Measurements from ENCODE around the gene STK4.
"Not testable (repeated sequence)": the region's sequence is repeated elsewhere in the genome, so short reads cannot be mapped to it uniquely, and the experiment has no call there.

Gene STK4

GRCh38 chr20:44983093-44983674 lies 16.9 kb downstream of the STK4 start:
- no peak for DNase-seq (ENCODE audit: low spot score)

GRCh38 chr20:44988631-44989171 lies 22.4 kb downstream of the STK4 start:
- DNase-seq (ENCODE audit: low spot score), result no peak

GRCh38 chr20:44990425-44990824 lies 24.1 kb downstream of the STK4 start:
- no peak for DNase-seq (ENCODE audit: low spot score)

DNA sequence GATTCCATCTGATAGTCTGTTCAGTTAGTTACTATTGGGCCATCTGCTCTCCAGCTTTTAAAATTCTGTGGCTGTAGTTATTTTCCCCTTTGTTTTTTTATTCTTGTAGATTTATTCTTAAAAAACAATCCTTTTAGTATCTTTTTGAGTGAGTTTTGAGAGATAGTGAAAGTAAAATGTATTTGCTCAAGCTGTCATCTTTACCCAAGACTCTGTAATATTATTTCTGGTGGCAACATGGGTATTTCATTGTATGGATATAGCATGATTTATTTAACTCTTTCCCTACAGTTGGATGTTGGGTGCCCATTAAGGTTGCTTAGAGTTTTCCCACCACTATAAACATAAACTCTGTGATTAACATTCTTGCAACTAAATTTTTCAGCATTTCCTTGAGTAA lies 24.6 kb downstream of the STK4 start:
- DNase-seq (ENCODE audit: low spot score), result no peak

DNA sequence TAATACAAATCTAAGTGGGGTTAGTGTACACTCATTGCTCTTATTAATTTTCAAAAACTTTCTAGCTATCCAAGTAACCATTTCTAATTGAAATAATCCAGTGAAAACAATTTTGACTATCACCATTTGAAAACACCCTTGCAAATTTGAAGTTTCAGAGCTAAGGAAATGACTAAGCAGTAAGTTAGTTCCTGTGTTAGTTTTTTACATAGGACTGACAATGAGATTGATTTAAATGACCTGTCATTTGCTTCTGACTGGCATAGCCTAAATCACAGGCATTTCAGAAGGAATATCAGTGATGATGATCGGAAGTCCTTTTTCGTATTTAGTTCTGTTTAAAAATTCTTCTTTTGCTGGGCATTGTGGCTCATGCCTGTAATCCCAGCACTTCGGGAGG lies 27.0 kb downstream of the STK4 start:
- peak; percentile 85 for DNase-seq (ENCODE audit: low spot score)

DNA sequence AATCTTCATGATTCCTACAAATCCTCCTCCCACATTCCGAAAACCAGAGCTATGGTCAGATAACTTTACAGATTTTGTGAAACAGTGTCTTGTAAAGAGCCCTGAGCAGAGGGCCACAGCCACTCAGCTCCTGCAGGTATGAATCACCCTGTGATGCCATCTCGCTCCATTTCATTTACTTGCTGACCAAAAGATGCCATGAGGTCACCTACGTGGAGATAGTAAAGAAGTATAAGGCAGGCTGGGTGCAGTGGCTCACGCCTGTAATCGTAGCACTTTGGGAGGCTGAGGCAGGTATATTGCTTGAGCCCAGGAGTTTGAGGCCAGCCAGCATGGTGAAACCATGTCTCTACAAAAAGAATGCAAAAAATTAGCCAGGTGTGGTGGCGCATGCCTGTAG lies 30.9 kb downstream of the STK4 start:
- no peak for DNase-seq (ENCODE audit: low spot score)

DNA sequence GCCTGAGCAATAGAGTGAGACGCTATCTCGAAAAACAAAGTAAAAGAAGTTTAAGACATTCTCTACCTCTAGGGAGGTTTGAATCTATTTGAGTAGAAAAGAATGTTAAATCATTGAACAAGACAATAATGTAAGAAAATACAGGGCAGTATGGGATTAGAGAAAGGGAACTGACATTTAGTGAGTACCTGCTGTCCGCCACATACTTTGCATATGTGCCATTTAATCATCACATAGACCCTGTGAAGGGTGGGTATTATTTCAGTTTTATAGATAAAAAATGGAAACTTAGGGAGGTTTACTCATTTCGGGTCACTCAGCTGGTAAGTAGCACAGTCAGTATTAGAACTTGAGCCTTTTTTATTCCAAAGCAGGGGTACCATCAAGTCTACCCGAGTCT lies 31.4 kb downstream of the STK4 start:
- DNase-seq (ENCODE audit: low spot score), result no peak

GRCh38 chr20:45008521-45009049 lies 42.3 kb downstream of the STK4 start:
- no peak for DNase-seq (ENCODE audit: low spot score)

DNA sequence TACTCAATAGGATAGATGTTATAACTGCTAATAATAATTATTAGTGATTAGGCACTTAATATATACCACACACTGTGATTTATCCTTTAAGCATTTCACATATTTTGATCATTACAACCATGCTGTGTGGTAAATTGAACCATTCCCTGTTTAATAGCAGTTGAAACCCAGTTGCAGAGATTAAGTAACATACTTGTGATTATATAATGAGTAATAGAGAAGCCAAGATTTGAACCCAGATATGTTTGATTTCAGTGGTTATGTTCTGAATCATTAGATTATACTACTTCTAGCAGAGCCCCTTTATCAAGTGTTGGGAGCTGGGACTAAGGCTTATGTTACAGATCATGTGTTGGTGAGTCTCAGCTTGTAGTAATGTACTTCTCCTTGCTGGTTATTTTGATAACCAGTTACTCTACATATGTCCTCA lies 44.1 kb downstream of the STK4 start:
- DNase-seq (ENCODE audit: low spot score), result peak; percentile 40

DNA sequence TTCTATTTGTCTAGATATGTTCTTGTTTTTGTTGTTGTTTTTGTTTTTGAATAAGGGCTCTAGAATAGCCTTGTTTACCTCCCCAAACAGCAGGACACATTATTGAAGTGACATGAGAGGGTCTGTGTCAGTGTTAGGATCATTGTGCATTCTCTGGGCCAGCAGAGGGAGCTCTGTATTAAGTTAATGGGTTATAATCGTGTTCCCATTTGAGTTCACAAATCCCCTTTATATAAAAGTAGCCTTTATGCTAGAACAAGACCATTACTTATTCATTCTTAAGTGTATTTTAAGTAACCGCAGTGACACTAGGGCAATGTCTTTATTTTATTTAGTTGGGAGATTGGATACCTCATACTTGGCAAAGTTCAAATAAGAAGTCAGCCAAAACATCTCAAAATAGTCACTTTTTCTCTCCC lies 44.8 kb downstream of the STK4 start:
- peak; percentile 78 for DNase-seq (ENCODE audit: low spot score)

GRCh38 chr20:45012682-45013302 lies 46.5 kb downstream of the STK4 start:
- DNase-seq (ENCODE audit: low spot score), result no peak

DNA sequence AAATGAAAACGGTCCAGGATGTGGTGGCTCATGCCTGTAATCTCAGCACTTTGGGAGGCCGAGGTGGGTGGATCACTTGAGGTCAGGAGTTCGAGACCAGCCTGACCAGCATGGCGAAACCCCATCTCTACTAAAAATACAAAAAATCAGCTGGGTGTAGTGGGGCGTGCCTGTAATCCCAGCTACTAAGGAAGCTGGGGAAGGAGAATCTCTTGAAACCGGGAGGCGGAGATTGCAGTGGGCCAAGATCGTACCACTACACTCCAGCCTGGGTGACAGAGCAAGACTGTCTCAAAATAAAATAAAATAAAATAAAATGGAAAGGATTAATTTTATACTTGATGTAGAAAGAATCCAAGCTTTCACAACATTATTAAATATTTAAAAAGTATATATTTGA lies 47.8 kb downstream of the STK4 start:
- DNase-seq (ENCODE audit: low spot score), result not testable (repeated sequence)

- no peak for DNase-seq (ENCODE audit: low spot score)
Measured at GRCh38 chr20:45014671-45015415, 48.5 kb downstream of the STK4 start.

DNA sequence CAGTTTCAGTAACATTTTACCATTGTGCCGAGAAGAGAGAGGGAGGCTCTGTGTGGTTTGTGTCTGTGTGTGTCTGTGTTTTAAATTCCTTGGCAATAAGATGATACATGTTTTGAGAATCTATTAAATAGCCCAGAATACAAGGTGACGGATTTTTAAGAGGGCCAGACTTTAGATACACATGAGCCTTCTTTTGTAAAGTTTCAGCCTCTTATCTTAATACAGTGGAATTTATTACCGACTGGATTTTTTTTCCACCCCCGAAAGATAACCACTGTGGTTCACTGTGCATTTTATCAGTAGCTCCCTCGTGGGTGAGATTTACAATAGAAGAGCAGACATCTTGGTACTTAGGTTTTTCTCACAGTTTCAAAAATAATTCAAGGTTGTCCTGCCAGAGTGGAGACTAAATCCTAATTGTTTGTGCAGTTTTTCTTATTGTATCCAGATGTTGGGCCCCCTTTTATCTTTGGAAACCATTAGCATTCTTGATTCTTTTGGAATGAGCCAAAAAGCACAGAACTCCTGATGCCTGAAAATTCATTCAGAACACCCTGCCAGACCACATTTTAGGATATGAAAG lies 49.9 kb downstream of the STK4 start:
- no peak for DNase-seq (ENCODE audit: low spot score)

GRCh38 chr20:45017281-45017680 lies 51.0 kb downstream of the STK4 start:
- no peak for DNase-seq (ENCODE audit: low spot score)

DNA sequence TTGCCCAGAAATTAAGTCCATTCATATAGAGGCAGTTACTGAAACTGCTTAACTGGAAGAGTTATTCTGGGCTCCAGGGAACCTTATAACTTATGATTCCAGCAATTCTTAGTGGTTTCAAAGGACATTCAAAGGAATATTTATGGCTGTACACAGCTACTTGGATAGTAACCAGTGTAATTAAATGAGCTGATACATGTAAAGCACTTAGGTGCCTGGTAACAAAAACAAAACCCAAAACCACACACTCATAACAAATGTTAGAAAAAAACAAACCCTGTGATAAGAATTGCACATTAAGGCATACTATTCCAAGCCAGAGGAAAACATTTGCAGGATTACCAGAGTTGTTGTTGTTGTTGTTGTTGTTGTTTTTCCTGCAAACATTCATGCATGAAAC lies 51.5 kb downstream of the STK4 start:
- no peak for DNase-seq (ENCODE audit: low spot score)

DNA sequence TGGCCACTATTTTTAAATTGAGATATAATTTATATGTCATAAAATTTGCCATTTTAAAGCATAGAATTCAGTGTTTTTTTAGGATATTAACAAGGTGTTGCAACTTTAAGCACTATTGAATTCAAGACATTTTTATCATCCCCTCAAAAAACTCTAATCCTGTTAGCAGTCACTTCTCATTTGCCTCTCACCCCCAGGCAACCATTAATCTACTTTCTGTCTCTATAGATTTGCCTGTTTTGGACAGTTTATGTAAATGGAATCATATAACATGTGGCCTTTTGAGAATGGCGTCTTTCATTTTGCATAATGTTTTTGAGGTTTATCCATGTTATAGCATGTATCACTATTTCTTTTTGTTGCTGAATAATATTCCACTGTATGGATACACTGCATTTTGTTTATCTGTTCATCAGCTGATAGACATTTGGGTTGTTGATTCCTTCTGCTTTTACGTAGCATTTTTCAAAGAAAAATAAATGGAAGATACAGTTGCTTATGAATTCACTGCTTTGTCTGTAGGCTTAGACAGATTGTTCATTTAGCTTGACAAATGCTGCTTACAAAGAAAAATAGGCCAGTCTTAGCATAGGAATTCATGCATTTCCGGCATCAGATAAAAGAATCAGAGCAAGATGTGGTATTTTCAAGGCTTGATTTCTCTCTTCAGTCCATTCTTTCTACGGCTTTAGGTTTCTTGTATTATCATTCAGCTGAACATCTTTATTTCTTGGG lies 52.9 kb downstream of the STK4 start:
- DNase-seq (ENCODE audit: low spot score), result no peak

DNA sequence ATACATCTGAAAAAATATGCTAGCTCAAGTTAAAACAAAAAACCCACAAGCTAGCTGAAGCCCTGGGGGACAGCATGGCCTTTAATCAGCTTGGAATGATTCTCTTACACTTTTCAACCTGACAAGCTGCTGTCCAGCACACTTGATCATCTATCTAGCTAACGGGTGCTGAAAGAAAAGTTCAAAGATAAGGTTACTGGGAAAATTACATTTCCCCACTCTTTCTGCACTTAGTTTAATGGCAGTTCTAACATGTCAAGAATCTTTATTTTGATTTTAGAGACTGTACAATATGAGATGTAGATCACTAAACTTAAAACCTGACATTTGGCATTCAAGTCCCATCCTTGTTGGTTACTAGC lies 53.4 kb downstream of the STK4 start:
- DNase-seq (ENCODE audit: low spot score), result no peak

DNA sequence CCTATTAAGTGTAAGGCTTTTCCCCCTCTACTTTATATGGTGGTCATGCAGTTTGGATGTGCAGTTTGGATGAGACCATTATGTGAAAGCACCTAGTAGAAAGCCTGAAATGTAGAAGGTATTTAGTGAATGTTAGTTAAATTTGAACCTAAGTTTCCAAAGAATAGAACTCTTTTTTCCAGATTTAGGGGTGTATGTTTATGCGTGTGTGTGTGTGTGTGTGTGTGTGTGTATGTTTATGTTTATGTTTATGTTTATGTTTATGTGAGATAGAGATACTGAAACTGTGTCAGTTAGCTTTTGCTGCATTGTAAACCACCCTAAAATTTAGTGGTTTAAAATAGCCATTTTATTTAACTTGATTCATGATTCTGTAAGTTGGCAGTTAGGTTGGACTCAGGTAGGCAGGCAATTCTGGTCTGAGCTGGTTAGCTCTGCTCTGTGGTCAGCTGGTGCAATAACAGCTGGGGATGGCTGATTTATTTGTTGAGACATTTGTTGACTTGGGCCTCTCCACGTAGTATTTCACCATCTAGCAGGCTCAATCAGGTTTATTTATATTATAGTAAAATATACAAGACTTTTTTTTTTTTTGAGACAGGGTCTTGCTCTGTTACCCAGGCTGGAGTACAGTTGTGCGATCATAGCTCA lies 54.0 kb downstream of the STK4 start:
- DNase-seq (ENCODE audit: low spot score), result no peak

DNA sequence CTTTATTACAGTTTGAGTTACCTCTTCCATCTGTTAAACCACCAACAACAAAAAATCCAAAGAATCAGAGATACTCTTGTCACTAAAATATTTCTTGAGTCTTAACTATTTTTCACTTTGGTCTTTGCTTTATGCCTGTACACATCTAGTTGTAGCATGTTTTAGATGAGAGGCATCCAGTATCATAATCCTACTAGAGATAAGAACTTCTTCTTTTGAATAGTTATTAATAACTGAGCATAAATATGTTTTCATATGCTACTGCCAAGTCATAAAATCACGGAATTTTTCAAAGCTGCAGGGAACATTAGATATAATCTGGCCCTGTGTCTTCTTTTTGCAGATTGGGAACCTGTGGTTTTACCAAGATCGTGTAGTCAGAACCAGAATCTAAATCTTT lies 55.3 kb downstream of the STK4 start:
- DNase-seq (ENCODE audit: low spot score), result no peak

- DNase-seq (ENCODE audit: low spot score), result not testable (repeated sequence)
Measured at GRCh38 chr20:45023140-45023539, 56.8 kb downstream of the STK4 start.
